SJCRH30 (cell line): ENCODE data around the gene SHB. TPM values are rescaled to one million over a fixed set of nuclear protein-coding genes. Genes with fewer than 3 reads are reported as not detected.
A peak's percentile ranks its signal among the peaks of the same experiment; 100 is the strongest.
"Not testable (repeated sequence)": the region's sequence is repeated elsewhere in the genome, so short reads cannot be mapped to it uniquely, and the experiment has no call there.

ENCODE experiments used
- DNase-seq, 2 experiments: peaks; one replicate each; pipeline ENCODE4 v3.0.0-alpha.2; 2015 to 2020
- H3K27ac ChIP-seq: fragments of 250-450 bp; sonication (Bioruptor Pico); 2 replicates; pipeline ENCODE4 v1.5.1; 2020; ENCODE audit warnings: mild to moderate bottlenecking, moderate library complexity
- H3K27me3 ChIP-seq: fragments of 250-450 bp; sonication (Bioruptor Pico); 2 replicates; pipeline ENCODE4 v1.5.1; 2020; ENCODE audit warnings: mild to moderate bottlenecking, moderate library complexity
- H3K36me3 ChIP-seq: fragments of 250-450 bp; sonication (Bioruptor Pico); 2 replicates; pipeline ENCODE4 v1.5.1; 2020; ENCODE audit warnings: mild to moderate bottlenecking, moderate library complexity
- H3K4me1 ChIP-seq: fragments of 250-450 bp; sonication (Bioruptor Pico); 2 replicates; pipeline ENCODE4 v1.5.1; 2020; ENCODE audit warnings: mild to moderate bottlenecking, moderate library complexity
- H3K4me3 ChIP-seq: fragments of 250-450 bp; sonication (Bioruptor Pico); 2 replicates; pipeline ENCODE4 v1.5.1; 2020; ENCODE audit warnings: mild to moderate bottlenecking, moderate library complexity
- H3K9me3 ChIP-seq: fragments of 250-450 bp; sonication (Bioruptor Pico); replicated peaks from 2 replicates; pipeline ENCODE4 v1.5.1; 2020; ENCODE audit warnings: mild to moderate bottlenecking, moderate library complexity
- total RNA-seq: library from RNA; depleted of rRNA; stranded (reverse); fragments of >200 nt; shearing (Covaris generic); gene quantifications from 2 replicates; pipeline ENCODE4 v1.2.3, GENCODE V29; 2014

Gene SHB
- total RNA-seq, 1 experiment from 2014 or later, result 14.9 TPM

DNA sequence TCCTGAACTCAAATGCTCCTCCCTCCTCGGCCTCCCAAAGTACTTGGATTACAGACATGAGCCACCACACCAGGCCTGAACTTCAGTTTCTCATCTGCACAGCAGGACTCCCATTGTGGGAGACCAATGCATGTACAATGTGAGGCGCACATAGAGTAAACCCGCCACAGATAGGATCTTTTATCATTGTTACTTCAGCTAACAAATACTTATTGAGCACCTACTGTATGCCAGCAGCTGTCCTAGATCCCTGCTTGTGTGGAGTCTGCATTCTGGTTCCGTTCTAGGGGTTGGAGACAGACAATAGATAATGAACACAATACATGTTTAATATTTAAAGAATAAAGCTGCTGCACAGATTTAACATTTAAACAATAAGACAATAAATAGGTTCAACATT is 158.8 kb downstream of the SHB start:
- no peaks in the 10 kb centered on the region for H3K36me3 ChIP-seq

GRCh38 chr9:37909836-37910235 is 159.2 kb downstream of the SHB start:
- not testable (repeated sequence) for DNase-seq, H3K36me3 ChIP-seq, H3K9me3 ChIP-seq, H3K27me3 ChIP-seq, H3K27ac ChIP-seq, H3K4me3 ChIP-seq
- H3K4me1 ChIP-seq, result peaks cover 17% of the 10 kb centered on the region; the same call in 1 of the 2 replicates

More for the DNA sequence above, 158.8 kb downstream of the SHB start:
- no peak overlapping the region for H3K4me3 ChIP-seq
- H3K27me3 ChIP-seq, result no peaks in the 10 kb centered on the region
- H3K4me1 ChIP-seq, result peaks cover 13% of the 10 kb centered on the region; the same call in 1 of the 2 replicates
- DNase-seq, result no peak
- H3K9me3 ChIP-seq, result no peaks in the 10 kb centered on the region
- H3K27ac ChIP-seq, result no peak overlapping the region

- Histone ChIP-seq H3K36me3 (no peaks in the 10 kb centered on the region), H3K4me3 (no peak overlapping the region), H3K4me1 (peaks cover 17% of the 10 kb centered on the region; the same call in 1 of the 2 replicates), H3K27ac (no peak overlapping the region), H3K9me3 (no peaks in the 10 kb centered on the region), H3K27me3 (no peaks in the 10 kb centered on the region)
- no peak for DNase-seq
Measured at GRCh38 chr9:37909326-37909725, 159.7 kb downstream of the SHB start.

- no peak overlapping the region for H3K27ac ChIP-seq
- no peak for DNase-seq
- no peaks in the 10 kb centered on the region for H3K27me3 ChIP-seq
- H3K4me1 ChIP-seq, result peaks cover 17% of the 10 kb centered on the region; the same call in 1 of the 2 replicates
- H3K36me3 ChIP-seq, result no peaks in the 10 kb centered on the region
- H3K9me3 ChIP-seq, result no peaks in the 10 kb centered on the region
- H3K4me3 ChIP-seq, result no peak overlapping the region
Measured at GRCh38 chr9:37908698-37909186, 160.3 kb downstream of the SHB start.

- H3K4me3 ChIP-seq, result no peak overlapping the region
- H3K36me3 ChIP-seq, result no peaks in the 10 kb centered on the region
- no peaks in the 10 kb centered on the region for H3K9me3 ChIP-seq
- no peak for DNase-seq
- no peak overlapping the region for H3K27ac ChIP-seq
- H3K27me3 ChIP-seq, result no peaks in the 10 kb centered on the region
- peaks cover 17% of the 10 kb centered on the region; the same call in 1 of the 2 replicates for H3K4me1 ChIP-seq
Measured at GRCh38 chr9:37908283-37908682, 160.7 kb downstream of the SHB start.

DNA sequence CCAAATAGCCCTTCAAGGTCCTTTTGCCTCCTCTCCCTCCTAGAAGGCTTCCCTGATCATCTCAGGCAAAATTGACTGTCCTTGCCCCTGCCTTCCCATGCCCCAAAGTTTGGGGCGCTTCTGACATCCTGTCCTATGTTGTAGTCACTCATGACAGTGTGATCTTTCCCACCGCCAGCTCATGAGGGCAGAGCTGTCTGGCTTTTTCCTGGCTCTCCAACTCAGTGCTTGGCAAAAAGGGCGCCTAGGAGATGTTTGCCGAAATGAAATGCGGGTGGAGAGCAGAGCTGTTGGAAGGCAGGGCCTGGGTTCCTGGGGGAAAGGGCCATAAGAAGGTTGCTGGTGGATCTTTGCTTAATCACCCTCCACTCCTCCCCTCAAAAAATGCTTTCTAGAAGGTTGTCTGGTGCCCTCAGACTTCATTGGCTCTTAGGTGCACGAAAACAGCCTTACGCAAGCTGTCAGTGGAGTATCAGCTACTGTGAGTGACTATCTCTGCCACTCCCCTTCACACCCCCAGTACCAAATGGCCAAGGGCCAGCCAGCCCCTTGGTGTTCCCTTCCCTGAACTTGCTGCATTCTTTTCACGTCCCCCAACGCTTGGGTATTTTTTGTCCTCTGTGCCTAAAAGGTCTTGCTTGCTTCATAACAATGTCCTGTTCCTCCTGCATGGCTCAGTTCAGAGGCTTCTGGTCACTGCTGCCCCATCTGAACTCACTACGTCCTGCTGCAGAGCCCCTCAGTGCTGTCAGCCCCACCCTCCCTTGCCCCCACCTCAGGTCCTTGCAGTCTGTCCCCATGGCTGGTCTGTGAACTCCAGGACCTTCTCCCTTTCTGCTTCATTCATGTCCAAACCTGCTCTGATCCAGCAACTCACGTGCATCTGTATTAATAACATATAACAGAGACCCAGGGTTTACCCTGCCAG is 162.5 kb downstream of the SHB start:
- Histone ChIP-seq H3K4me3 (no peak overlapping the region), H3K27ac (no peak overlapping the region), H3K9me3 (no peaks in the 10 kb centered on the region), H3K36me3 (no peaks in the 10 kb centered on the region), H3K4me1 (peaks cover 20% of the 10 kb centered on the region), H3K27me3 (no peaks in the 10 kb centered on the region)
- no peak for DNase-seq

DNA sequence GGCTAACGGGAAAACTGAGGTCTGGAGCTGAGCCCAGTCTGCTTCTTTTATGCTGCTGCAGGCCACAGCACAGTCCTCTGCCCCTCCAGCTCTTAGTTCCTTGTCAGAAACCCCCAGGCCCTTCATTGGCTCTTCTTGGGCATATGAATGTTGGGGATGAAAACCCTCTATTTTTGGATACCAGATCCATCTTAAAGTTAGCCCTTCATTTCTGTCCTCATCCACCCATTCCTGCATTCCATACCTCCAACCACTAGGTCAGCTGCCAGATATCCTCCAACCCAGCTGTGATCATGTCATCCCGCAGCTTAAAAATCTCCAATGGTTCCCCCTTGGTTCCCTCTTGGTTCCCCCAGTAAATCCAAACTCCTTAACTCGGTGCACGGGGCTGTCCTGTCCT is 163.3 kb downstream of the SHB start:
- H3K36me3 ChIP-seq, result no peaks in the 10 kb centered on the region
- DNase-seq, result no peak
- H3K27me3 ChIP-seq, result no peaks in the 10 kb centered on the region
- no peak overlapping the region for H3K27ac ChIP-seq
- peaks cover 15% of the 10 kb centered on the region for H3K4me1 ChIP-seq
- no peak overlapping the region for H3K4me3 ChIP-seq
- no peaks in the 10 kb centered on the region for H3K9me3 ChIP-seq

GRCh38 chr9:37905131-37905505 is 163.9 kb downstream of the SHB start:
- Histone ChIP-seq H3K4me3 (peak overlapping the region; percentile 69), H3K27ac (no peak overlapping the region), H3K4me1 (peaks cover 15% of the 10 kb centered on the region), H3K27me3 (no peaks in the 10 kb centered on the region), H3K36me3 (no peaks in the 10 kb centered on the region), H3K9me3 (no peaks in the 10 kb centered on the region)
- no peak for DNase-seq

GRCh38 chr9:37904445-37905130 is 164.4 kb downstream of the SHB start:
- Histone ChIP-seq H3K4me1 (peaks cover 15% of the 10 kb centered on the region), H3K36me3 (no peaks in the 10 kb centered on the region), H3K27me3 (no peaks in the 10 kb centered on the region), H3K27ac (peak overlapping the region; percentile 50), H3K4me3 (peak overlapping the region; percentile 69), H3K9me3 (no peaks in the 10 kb centered on the region)
- DNase-seq, result no peak

- Histone ChIP-seq H3K4me1 (peaks cover 15% of the 10 kb centered on the region), H3K27me3 (no peaks in the 10 kb centered on the region), H3K9me3 (no peaks in the 10 kb centered on the region), H3K27ac (peak within 1 kb of the TSS; percentile 50), H3K36me3 (peaks cover 2% of the 10 kb centered on the region), H3K4me3 (peak within 1 kb of the TSS; percentile 69)
- peak; percentile 92 to 94 for DNase-seq
Measured at GRCh38 chr9:37903647-37904444, 165.2 kb downstream of the SHB start, which contains the start of gene SLC25A51. SLC25A51 (minus strand) TSS chr9:37904127; CDS start chr9:37888550, 15,577 bp downstream.

- peaks cover 8% of the 10 kb centered on the region for H3K36me3 ChIP-seq
- no peaks in the 10 kb centered on the region for H3K9me3 ChIP-seq
- peaks cover 15% of the 10 kb centered on the region for H3K4me1 ChIP-seq
- peak overlapping the region; percentile 50 for H3K27ac ChIP-seq
- peak in 1 of 2 experiments; percentile 13 for DNase-seq
- peak overlapping the region; percentile 69 for H3K4me3 ChIP-seq
- no peaks in the 10 kb centered on the region for H3K27me3 ChIP-seq
Measured at GRCh38 chr9:37902796-37903646, 166.0 kb downstream of the SHB start.

GRCh38 chr9:37902131-37902530 is 166.9 kb downstream of the SHB start:
- no peak overlapping the region for H3K27ac ChIP-seq
- H3K4me1 ChIP-seq, result peaks cover 15% of the 10 kb centered on the region
- peaks cover 13% of the 10 kb centered on the region for H3K36me3 ChIP-seq
- no peaks in the 10 kb centered on the region for H3K9me3 ChIP-seq
- no peak for DNase-seq
- H3K4me3 ChIP-seq, result no peak overlapping the region; the same call in 1 of the 2 replicates
- H3K27me3 ChIP-seq, result no peaks in the 10 kb centered on the region

DNA sequence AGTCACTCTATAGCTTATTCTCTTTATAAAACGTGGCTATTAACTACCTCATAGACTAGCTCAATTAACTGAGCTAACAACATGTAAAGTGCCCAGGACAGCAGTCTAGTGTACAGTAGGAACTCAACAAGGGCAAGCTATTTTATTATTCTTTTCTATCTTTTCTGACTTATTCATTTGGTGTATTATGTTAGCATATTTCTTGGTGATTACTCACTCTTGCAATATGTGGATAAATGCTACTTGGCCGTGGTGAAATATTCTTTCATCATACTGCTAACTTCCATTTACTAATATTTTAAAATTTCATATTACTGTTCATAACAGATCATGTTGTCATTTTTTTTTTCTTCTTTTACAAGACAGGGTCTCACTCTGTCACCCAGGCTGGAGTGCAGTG is 170.0 kb downstream of the SHB start:
- DNase-seq, result no peak
- no peak overlapping the region for H3K27ac ChIP-seq

More for the DNA sequence above, 170.0 kb downstream of the SHB start:
- Histone ChIP-seq H3K4me1 (peaks cover 5% of the 10 kb centered on the region), H3K4me3 (no peak overlapping the region), H3K27me3 (no peaks in the 10 kb centered on the region), H3K36me3 (peaks cover 22% of the 10 kb centered on the region), H3K9me3 (no peaks in the 10 kb centered on the region)
